Measurements from ENCODE around the gene ZNF750.

Gene ZNF750

DNA sequence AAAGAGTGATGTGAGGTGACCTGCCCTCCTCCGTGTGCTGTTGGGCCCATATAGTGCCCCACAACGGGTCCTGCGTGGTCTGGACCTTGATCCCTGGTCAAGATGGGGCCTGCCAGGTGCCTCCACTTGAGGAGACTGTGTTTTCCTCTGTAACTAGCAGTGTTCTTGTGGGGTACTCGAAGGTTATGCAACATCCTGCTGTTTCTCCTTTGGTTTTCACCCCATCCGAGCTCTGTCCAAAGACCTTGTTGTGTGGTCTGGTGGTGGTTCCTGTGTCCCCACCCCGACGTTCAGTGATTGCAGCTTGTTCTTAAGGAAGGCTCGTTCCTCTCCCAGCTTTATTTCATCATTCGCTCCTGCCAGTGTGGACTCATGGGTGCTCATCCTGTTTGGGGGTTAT lies 38.7 kb upstream of the ZNF750 start:
- DNase-seq = no peak
- TF ChIP-seq POLR2A (IDR thresholded peaks at IDR 0.05; ENCODE audit: low read length) (no peak), GATA1 (IDR thresholded peaks at IDR 0.05; ENCODE audit: low read depth, low read length) (no peak)

DNA sequence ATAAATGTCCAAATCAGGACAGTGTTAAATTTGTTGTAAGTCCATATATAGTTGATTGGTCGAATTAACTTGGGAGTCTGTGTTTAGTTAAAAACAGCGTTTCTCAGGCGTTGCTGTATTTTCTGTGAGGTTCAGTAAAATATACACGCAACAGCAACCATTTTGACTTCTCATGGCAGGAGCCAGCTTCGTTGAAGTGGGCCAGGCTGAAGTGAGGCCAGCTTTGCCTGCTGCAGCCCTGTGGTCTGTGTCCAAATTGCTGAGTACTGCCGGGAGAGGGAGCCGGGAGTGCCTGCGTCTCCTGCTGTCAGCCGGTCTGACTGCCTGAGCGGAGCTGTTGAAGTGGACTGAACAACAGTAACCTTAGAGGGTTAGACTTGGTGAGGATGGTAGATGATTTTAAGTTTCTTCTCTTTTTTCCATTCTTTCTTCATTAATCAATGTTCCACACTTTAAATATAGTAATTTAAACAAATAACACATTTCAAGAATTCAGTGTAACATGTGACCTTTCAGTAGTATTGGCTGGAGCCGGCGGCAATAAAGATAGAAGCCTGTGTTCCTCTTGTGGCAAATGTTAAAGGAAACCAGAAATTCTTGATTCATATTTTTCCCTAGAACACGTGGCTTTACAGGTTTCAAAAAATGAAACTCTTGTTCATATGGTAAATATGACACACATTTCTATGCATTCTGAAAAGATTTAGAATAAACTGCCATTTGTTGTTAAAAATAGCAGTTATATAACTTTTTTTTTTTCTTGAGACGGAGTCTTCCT lies 37.0 kb upstream of the ZNF750 start:
- peak; percentile 73 to 77 for DNase-seq
- TF ChIP-seq GATA1 (IDR thresholded peaks at IDR 0.05; ENCODE audit: low read depth, low read length) = no peak
- no peak for TF ChIP-seq POLR2A (IDR thresholded peaks at IDR 0.05; ENCODE audit: low read length)

DNA sequence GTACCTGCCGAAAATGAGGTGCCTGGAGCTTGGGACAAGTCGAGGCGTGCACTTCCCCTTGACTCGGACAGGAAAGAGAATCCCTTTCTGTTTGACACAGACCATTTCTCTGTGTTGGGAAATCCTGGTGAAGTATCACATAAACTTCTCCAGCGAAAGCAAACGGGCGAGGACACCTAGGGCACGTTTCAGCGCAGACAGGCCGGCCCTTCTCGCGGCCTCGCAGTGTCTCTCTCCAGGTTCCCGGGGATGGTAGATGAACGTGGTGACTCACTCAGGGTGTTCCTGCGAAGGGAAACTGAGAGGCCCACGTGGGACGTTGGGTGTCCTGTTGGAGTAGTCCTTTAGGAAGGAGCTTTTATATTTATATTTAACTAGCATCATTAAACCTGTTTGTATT lies 36.3 kb upstream of the ZNF750 start:
- DNase-seq = peak in 1 of 2 experiments; percentile 25
- no peak for TF ChIP-seq GATA1 (IDR thresholded peaks at IDR 0.05; ENCODE audit: low read depth, low read length)
- TF ChIP-seq POLR2A (IDR thresholded peaks at IDR 0.05; ENCODE audit: low read length) = no peak

DNA sequence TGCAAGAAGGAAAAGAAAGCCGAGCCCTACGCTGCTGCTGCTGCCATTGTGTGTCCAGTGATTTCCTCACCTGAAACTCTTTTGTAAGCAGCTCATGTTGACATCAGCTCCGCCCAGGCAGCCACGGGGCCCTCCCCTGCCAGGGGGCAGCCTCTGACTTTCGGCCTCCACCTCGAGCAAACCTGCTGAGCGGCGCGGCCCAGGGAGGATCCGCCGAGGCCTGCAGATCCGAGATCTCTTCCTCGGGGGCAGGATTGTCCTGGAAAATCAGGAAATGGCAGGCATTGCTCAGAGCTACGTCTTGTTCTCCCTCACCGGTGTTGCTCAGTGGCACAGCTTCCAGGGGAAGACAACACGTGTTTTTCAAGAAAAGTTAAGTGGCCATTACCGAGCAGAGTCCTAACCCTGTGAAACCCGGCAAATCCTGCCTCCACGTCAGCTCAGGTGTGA lies 35.6 kb upstream of the ZNF750 start:
- TF ChIP-seq GATA1 (IDR thresholded peaks at IDR 0.05; ENCODE audit: low read depth, low read length) = no peak
- TF ChIP-seq POLR2A (IDR thresholded peaks at IDR 0.05; ENCODE audit: low read length) = no peak
- DNase-seq = no peak

DNA sequence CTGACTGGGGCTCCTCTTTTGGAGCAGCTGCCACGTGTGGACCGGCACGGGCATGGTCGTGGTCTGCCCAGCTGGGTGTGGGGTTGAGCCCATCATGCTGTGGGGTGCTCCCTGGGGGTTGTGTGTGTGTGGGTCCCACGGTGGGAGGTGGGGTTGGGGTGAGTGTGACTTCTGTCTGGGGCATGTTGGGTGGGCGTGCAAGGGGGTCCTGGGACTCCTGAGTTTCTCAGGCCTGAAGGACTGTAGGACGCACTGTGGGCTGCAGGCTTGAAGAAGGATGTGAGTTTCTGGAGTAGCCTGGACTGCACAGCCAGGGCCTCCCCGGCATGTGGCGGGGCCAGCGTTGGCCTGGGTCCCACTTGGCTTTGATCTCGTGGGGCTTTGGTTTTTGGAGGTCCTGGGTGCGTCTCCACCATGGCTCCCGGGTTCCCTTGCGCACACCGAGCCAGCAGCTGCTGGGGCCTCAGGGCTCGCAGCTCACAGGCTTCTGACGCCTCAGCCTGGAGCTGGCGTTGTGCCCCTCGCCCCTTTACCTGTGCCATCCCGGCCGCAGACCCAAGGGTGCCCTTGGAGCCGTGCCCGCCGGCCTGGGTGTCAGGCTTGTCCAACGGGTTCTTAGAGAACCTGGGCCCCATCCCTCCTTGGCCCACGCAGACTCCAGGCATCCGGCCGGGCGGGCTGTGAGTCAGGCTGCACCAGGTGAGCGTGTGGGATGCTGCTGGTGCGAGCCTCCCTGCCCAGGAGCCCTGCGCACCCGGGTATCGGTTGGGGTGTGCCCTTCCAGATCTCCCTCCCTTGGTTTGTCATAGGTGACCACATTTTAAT lies 34.4 kb upstream of the ZNF750 start:
- DNase-seq = no peak
- TF ChIP-seq GATA1 (IDR thresholded peaks at IDR 0.05; ENCODE audit: low read depth, low read length) = no peak

DNA sequence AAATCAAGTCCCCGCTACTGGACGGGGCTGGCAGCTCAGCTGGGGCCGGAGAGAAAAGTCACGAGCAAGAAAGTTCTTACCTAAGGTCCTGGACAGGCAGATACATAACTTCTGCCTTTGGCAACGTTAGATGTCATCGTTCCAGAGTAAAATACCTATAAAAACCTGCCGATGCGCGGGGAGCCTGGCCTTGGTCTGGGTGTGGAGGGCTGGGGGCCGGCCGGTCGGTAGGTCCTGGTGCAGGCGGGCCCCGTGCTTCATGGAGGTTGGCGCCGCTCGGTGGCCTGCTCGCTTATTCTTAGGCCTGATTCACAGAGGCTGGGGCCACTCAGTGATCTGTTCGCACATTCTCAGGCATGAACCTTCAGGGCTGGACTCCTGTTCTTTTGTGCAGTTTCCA lies 33.7 kb upstream of the ZNF750 start:
- TF ChIP-seq GATA1 (IDR thresholded peaks at IDR 0.05; ENCODE audit: low read depth, low read length) (no peak), POLR2A (IDR thresholded peaks at IDR 0.05; ENCODE audit: low read length) (no peak)
- DNase-seq = no peak

DNA sequence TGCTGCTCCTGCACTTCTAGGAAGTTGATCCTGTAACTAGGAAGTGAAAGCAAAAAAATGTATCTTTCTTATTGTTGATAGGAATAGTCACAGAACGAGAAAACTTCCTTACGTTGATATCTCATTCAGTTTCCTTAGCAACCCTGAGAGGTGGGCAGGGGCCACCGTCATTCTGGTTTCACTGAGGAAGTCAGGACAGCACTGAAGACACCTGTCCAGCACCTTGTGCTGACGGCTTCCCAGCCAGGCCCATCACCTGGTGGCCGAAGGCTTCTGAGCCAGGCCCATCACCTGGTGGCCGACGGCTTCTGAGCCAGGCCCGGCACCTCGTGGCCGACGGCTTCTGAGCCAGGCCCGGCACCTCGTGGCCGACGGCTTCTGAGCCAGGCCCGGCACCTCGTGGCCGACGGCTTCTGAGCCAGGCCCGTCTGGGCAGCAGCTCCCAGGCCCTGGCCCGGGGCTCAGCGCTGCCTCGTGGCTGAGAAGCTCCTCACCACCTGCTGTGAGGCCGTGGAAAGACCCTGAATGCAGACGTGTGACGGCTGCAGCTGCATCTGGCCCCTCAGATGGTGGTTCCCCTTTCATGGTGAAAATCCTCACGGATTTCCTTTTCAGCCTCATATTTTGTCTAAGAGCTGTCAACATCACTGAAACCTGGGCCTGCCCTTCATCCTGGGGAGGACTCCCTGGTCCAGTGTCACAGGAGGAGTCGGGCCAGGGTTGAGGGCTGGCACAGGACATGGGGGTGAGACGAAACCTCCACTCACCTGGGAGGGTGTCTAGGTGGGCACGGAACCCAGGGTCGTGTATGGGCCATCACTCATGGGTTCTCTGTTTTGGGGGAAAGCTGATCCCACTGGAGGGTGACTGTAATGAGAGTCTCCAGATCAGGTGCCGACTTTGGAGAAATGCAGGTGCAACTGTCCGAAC lies 33.0 kb upstream of the ZNF750 start:
- no peak for DNase-seq
- TF ChIP-seq POLR2A (IDR thresholded peaks at IDR 0.05; ENCODE audit: low read length) = no peak
- no peak for TF ChIP-seq GATA1 (IDR thresholded peaks at IDR 0.05; ENCODE audit: low read depth, low read length)

DNA sequence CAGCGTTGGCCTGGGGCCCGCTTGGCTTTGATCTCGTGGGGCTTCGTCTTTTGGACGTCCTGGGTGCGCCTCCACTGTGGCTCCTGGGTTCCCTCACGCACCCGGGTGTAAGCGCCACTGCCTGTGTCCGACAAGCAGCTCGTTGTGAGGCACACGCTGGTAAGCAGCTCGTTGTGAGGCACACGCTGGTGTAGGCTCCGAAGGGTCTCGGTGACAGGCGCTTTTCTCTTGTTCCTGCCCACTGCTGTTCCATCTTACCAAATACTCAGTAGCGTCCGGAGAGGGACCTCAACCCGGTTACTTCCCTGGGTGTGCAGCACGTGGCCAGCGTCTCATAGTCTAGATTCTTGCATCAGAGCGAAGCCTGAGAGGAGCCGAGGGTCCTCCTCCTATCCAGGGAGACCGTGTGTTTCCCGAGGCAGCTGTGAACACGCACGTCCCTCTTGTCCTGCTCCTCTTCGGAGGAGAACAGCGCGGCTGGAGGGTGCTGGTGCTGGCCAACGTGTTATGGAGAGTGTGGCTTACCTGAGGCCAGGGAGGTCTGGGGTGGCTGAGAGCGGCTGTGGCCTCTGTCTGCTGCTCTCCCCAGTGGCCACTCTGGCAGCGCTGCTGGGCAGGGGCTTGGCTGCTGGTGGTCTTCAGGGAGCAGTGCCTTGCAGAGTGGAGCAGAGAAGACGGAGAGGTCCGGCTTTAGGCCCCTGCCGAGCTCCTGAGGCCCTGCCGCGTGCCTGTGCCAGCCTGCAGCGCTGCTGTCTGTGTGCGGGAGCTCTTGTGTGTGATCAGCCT lies 32.1 kb upstream of the ZNF750 start:
- DNase-seq = no peak
- TF ChIP-seq GATA1 (IDR thresholded peaks at IDR 0.05; ENCODE audit: low read depth, low read length) = no peak
- no peak for TF ChIP-seq POLR2A (IDR thresholded peaks at IDR 0.05; ENCODE audit: low read length)

DNA sequence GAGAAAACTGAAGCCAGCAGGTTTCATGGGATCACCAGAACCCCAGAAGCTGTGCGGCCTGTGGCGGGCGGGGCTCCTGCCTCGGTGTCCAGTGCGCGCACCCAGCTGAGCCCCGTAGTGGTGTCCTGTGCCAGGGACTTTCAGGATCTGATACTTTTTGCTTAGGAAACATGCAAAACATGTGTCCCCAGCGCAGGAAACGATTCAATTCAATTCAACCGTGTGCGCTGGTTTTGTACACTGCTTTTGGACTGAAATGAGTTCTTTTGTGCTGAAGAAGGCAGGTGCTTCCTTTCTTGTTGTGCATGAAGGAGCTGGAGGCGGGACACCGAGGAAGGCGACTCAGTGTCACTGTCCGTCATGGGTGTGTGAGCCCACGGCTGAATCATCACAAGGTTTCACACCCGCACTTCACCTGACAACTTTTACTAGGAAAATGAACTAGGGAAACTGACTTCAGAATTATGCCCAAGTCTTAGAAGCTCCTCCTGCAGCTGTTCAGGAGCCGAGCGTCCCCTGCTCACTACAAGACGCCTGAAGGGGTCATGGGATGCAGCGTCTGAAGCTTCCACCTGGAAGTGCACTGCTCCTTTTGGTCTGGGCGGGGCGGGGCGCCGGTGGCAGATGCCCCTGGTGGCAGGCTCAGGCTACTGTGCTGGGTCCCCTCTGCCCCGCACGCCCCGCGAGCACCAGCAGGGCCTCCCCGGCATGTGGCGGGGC lies 31.4 kb upstream of the ZNF750 start:
- DNase-seq = peak in 1 of 2 experiments; percentile 18
- TF ChIP-seq GATA1 (IDR thresholded peaks at IDR 0.05; ENCODE audit: low read depth, low read length) (no peak), POLR2A (IDR thresholded peaks at IDR 0.05; ENCODE audit: low read length) (no peak)

DNA sequence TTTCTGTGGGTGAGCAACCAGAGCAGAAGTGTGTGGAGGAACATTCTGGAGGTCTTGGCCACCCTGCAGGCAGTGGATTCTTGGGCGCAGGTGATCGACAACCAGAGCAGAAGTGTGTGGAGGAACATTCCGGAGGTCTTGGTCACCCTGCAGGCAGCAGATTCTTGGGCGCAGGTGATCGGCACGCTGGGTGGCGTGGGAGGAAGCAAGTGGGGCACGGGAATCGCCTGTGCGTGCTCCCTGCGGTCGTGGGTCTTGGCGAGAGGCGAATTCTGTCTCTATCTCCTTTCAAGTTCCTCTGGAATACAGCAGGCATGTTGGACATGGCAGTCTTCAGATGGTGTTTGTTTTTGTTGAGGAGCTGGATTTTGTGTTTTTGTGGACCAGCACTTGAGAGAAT lies 30.7 kb upstream of the ZNF750 start:
- DNase-seq = no peak
- TF ChIP-seq GATA1 (IDR thresholded peaks at IDR 0.05; ENCODE audit: low read depth, low read length) (no peak), POLR2A (IDR thresholded peaks at IDR 0.05; ENCODE audit: low read length) (no peak)

DNA sequence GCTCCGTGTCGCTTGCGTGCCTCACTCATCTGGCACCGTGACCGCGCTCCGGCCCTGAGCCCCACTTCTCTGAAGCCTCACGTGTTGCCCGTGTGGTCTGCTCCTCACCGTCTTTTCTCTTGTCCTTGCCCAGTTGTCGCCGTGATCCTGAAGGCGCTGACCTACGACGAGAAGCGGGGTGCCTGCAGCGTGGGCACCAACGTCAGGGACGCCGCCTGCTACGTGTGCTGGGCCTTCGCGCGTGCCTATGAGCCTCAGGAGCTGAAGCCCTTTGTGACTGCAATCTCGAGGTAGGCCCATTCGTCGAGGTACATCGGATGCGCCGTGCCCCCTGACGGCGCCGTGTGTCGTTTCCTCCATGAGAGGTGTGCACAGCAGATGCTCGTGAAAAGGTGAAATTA lies 30.3 kb upstream of the ZNF750 start:
- TF ChIP-seq GATA1 (IDR thresholded peaks at IDR 0.05; ENCODE audit: low read depth, low read length) (no peak), POLR2A (IDR thresholded peaks at IDR 0.05; ENCODE audit: low read length) (no peak)
- DNase-seq = no peak

DNA sequence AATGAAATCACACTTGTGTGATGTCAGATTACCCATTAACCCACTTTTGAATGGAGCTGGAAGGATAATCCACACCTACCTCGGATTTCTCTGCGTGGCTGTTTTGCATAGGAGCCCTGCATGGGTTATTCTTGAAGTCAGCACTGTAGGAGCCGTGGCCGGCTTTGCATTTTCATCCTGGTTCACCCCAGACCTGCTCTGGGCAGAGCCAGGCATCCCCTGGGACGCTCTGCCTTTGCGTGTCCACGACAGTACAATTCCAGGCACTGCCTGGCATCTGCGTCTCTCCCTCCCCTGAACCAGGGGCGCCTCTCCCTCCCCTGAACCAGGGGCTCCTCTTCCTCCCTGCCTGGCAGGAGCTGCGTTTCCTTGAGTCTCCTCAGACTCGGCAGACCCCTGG lies 29.7 kb upstream of the ZNF750 start:
- no peak for TF ChIP-seq POLR2A (IDR thresholded peaks at IDR 0.05; ENCODE audit: low read length)
- TF ChIP-seq GATA1 (IDR thresholded peaks at IDR 0.05; ENCODE audit: low read depth, low read length) = no peak
- DNase-seq = no peak
